Hepatic stellate cell (primary cell): Measurements from ENCODE around the gene SSC4D.
"Not testable (repeated sequence)": the region's sequence is repeated elsewhere in the genome, so short reads cannot be mapped to it uniquely, and the experiment has no call there.

Experiments
- DNase-seq: peaks from one replicate; pipeline ENCODE4 v3.0.0; 2011; ENCODE audit warnings: low spot score

SSC4D gene

GRCh38 chr7:76409537-76409936 lies at the start of gene SSC4D:
Gene SSC4D, minus strand, starts transcription at chr7:76409697. Its CDS starts 5,258 bp downstream, at chr7:76404439.
- no peak for DNase-seq

- not testable (repeated sequence) for DNase-seq
These were observed 49.0 kb upstream of the SSC4D start for GRCh38 chr7:76458504-76458903.

GRCh38 chr7:76457017-76457416 lies 47.5 kb upstream of the SSC4D start:
- DNase-seq: not testable (repeated sequence)

DNA sequence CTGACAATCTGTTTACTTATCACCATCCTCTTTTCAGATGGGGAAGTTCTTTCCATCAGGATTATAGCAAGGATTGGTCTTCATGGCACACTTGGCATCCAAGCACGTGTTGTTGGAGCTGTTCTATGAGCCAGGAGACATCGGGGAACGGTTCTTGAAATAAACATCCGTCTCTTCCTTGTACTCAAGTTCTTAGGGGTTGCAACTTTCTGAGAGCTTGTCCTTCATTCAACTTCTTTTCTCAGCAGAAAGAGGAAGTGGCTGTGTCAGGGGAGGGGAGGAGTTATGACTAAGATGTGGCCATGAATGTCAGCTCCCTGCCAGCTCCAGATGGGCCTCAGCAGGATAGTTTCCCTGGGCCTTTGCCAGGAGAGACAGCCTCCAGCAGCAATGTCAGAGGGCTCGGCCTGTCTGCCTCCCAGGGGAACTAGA lies 36.1 kb upstream of the SSC4D start:
- not testable (repeated sequence) for DNase-seq

DNA sequence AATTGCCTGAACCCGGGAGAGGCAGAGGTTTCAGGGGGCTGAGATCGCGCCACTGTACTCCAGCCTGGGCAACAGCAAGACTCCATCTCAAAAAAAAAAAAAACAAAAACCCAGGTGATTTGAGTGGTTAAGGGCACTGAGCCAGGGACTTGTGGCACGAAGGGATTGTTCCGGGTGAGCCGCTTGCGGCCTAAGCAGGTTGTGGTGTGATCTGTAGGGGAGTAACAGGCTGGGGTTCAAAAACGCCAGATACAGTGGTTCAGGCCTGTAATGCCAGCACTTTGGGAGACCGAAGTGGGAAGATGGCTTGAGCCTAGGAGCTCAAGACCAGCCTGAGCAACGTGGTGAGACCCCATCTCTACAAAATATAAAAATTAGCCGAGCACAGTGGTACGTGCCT lies 34.3 kb upstream of the SSC4D start:
- DNase-seq: not testable (repeated sequence)

DNA sequence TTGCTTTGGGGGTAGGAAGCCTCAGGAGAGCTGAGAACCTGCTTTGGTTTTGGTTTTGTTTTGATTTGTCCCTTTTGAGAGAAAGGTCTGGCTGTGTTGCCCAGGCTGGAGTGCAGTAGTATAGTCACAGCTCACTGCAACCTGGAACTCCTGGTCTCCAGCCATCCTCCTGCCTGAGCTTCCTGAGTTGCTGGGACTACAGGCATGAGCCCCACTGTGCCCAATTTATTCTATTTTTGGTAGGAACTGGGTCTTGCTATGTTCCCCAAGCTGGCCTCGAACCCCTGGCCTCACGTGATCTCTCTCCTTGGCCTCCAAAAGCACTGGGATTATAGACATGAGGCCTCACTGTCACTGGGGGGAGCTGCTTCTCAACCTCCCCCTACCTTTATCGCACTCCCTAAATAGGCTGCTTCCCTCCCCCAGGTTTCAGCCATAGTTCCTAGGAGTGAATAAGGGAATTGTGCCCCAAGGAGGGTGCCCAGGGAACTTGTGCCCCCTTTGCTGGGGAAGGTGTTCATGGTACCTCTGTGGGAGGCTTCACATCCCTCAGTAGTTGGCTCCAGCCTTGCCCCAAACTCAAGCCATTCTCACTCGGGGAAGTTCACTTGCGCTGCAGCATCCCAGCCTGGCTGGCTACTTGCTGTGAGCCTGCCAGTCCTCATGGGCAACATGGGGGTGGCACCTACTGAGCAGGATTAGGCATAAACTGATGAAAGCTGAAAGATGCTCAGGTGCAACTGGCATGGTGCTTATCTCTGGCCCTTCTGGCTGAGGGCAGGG lies 33.4 kb upstream of the SSC4D start:
- DNase-seq: not testable (repeated sequence)

GRCh38 chr7:76441792-76442191 lies 32.3 kb upstream of the SSC4D start:
- not testable (repeated sequence) for DNase-seq

- DNase-seq: not testable (repeated sequence)
These were observed 30.9 kb upstream of the SSC4D start for GRCh38 chr7:76440404-76440803.

GRCh38 chr7:76439120-76439888 lies 29.8 kb upstream of the SSC4D start:
- not testable (repeated sequence) for DNase-seq

- DNase-seq: not testable (repeated sequence)
These were observed 28.4 kb upstream of the SSC4D start for GRCh38 chr7:76437873-76438272.

DNA sequence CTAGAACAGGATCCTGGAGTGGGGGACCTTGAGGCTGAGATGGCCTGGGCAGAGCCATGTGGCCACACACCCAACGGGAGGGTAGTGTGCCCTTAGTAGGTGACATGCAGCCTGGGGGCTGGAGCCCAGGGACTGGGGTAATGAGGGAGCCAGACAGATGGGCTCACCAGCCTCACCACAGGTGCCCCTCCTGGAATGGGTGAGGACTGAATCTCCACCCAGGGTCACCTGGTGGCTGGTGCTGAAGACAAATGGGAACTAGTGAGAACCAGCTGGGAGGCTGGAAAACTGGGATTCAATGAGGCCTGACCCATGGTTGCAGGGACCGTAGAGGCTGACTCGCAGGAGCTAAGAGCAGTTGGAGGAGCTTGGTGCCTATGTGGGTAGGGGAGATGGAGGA lies 21.3 kb upstream of the SSC4D start:
- DNase-seq: no peak

DNA sequence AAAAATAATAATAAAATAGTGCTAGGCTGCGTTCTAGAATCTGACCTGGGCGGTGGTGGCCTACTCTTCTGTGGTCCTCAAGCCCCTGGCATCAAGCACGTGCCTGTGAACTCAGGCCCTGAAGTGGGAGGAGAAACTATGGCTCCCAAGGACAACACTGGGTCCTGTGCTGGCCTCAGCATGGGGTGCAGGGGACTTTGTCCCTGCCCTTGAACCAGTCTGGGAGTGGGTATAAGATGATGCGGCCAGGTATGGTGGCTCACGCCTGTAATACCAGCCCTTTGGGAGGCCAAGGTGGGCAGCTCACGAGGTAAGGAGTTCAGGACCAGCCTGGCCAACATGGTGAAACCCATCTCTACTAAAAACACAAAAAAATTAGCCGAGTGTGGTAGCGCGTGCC lies 20.7 kb upstream of the SSC4D start:
- DNase-seq: no peak

GRCh38 chr7:76428868-76429805 lies 19.6 kb upstream of the SSC4D start:
- DNase-seq: no peak

GRCh38 chr7:76428149-76428823 lies 18.8 kb upstream of the SSC4D start:
- DNase-seq: no peak

GRCh38 chr7:76427635-76428034 lies 18.1 kb upstream of the SSC4D start:
- no peak for DNase-seq

DNA sequence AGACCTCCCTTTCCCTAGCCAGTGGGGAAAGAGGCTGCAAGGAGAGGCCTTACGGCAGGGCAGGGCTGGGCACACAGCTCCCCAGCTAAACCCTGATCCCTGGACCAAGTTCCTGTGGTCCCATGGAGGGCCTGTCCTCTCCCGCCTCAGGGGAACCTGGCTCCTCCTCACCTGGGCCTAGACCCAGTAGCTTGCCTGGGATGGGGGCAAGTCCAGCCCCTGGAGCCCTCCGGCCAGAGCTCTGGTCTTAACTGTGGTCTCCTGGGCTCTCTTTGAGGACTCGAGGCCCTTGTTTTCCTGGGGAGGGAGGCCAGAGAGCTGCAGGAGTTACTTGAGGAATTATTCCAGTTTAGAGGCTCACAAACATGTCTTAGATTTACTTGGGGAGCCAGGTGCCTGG lies 16.7 kb upstream of the SSC4D start:
- DNase-seq: no peak

DNA sequence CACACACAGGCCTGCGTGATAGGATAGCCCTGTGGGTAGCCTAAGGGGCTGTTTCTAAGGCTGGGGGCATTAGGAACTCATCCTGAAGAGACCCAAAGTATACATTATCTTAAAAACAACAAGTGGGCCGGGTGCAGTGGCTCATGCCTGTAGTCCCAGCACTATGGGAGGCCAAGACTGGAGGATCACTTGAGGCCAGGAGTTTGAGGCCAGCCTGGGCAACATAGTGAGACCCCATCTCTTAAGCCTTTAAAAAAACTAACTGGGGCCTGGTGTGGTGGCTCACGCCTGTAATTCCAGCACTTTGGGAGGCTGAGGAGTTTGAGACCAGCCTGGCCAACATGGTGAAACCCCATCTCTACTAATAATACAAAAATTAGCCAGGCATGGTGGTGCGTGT lies 16.1 kb upstream of the SSC4D start:
- not testable (repeated sequence) for DNase-seq

- DNase-seq: no peak
These were observed 15.7 kb upstream of the SSC4D start for GRCh38 chr7:76425156-76425555.

DNA sequence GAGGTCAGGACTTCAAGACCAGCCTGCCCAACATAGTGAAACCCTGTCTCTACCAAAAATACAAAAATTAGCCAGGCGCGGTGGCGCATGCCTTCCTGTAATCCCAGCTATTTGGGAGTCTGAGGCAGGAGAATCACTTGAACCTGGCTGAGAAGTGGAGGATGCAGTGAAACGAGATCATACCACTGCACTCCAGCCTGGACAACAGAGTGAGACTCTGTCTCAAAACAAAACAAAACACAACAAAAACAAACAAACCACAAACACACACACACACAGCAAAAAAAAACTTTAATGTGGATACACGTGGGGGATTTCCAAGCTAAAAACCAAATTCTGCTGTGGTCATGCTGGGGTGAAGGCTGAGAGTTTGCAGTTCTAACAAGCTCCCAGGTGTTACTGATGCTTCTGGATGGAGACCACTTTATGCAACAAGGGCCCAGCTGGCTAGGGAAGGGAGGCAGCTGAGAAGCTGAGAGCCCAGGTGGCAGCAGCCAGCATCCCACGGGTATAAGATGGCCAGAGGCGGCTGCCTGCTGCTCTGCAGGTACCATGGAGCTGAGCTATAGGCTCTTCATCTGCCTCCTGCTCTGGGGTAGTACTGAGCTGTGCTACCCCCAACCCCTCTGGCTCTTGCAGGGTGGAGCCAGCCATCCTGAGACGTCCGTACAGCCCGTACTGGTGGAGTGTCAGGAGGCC lies 15.1 kb upstream of the SSC4D start, which contains the start of gene ZP3:
Gene ZP3 (plus strand): TSS at position 538 of the 699 bp plus-strand sequence. CDS start 15 bp downstream, at position 553.
- DNase-seq: no peak

DNA sequence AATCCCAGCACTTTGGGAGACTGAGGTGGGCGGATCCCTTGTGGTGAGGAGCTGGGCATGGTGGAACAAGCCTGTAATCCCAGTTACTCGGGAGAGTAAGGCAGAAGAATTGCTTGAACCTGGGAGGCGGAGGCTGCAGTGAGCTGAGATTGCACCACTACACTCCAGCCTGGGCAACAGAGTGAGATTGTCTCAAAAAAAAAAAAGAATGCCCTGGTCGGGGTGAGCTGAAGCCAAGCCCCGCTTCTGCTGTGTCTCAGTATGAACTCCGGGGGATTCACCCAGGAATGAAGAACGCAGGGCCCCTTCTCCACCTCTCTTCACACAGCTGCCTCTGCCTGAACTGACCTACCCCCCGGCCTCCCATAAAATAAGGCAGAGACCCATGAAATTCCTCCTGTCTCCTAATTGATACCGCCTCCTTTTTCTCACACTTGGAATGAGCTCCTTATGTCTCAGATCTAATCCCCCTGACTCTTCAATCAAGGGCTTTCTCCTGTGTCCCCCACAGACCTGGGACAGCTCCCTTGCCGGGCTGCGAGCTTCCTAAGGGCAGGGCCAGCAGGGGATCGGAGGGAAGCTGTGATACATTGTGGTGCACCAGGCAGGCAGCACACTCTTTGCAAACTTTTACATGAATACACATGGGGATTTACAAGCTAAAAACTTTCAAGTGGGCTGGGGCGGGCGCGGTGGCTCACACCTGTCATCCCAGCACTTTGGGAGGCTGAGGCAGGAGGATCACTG lies 14.3 kb upstream of the SSC4D start:
- no peak for DNase-seq
